Stimulated activated CD8-positive, alpha-beta memory T cell treated with anti-CD3 and anti-CD28 coated beads, Interleukin-12 subunit alpha, Interleukin-12 subunit beta, amount 100 ng/mL, for 4 hours (primary cell): ENCODE data around the gene UGT1A9.
"Not testable (repeated sequence)": the region's sequence is repeated elsewhere in the genome, so short reads cannot be mapped to it uniquely, and the experiment has no call there.

Source experiments
- DNase-seq: peaks from one replicate; pipeline ENCODE4 v3.0.0-alpha.2; 2020; ENCODE audit warnings: low read depth

UGT1A9 gene

DNA sequence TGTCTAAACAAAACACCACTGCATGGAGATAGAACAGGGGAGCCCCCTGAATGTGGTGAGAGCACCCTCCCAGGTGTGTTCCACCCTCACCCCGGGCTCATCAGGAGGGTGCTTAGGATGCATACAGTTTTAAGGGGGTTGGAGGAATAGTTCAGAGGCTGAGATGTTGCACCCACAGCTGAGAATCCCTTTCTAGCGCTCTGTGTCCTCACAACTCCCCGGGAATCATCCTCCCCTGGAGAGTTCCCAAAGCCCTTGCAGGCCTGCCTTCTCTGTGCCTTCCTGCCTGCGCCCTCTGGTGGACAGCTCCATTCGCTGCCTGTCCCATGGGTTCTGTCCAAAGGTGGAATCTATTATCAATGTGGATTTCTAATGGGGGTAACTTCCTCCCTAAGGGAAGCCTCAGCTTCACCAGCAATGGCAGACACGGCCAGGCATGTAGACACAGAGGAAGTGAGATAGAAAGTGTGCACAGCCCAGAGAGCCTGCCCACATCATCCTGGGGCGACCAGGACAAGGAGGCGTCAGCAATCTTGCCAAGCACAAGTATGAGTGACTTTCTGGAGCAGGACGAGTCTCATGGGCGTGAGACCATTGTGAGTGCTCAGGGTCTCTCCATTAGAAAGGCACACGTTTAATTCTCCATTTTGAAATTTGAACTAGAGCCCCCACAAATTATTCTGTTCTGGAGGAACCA is 39.8 kb downstream of the UGT1A9 start:
- DNase-seq: peak; percentile 17

DNA sequence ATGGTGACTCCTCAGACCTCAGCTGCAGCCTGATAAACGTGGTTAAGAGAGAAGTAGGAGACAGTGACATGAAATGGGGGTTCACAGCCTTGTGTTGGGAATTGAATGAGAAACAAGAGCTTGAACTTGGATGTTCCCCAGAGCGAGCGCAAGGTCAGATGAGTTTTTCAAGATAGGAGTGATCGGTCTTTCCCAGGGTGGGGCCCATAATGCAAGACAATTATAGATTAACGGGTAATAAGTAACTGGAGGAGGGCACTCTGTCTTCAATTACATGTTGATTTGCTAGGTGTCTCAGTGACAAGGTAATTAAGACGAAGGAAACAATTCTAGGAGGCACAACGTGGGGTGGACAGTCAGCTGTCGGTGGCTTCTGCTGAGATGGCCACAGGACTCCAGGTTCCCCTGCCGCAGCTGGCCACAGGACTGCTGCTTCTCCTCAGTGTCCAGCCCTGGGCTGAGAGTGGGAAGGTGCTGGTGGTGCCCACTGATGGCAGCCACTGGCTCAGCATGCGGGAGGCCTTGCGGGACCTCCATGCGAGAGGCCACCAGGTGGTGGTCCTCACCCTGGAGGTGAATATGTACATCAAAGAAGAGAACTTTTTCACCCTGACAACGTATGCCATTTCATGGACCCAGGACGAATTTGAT is 41.0 kb downstream of the UGT1A9 start, which contains the start of gene UGT1A5:
Gene UGT1A5, plus strand, starts transcription at position 297 of the 651 bp plus-strand sequence. Its CDS starts 85 bp downstream, at position 382.
- DNase-seq: no peak

- no peak for DNase-seq
Measured at GRCh38 chr2:233713262-233713615, 41.5 kb downstream of the UGT1A9 start.

- DNase-seq: no peak
Measured at GRCh38 chr2:233714121-233714520, 42.4 kb downstream of the UGT1A9 start.

DNA sequence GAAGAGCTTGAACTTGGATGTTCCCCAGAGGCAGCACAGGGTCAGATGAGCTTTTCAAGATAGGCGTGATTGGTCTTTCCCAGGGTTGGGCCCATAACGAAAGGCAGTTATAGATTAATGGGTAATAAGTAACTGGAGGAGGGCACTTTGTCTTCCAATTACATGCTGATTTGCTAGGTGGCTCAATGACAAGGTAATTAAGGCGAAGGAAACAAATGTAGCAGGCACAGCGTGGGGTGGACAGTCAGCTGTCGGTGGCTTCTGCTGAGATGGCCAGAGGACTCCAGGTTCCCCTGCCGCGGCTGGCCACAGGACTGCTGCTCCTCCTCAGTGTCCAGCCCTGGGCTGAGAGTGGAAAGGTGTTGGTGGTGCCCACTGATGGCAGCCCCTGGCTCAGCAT is 46.9 kb downstream of the UGT1A9 start, which contains the start of gene UGT1A4:
Gene UGT1A4, plus strand, starts transcription at position 185 of the 400 bp plus-strand sequence. Its CDS starts 85 bp downstream, at position 270.
- DNase-seq: no peak

GRCh38 chr2:233728723-233729301 is 57.1 kb downstream of the UGT1A9 start, which contains the start of gene UGT1A3:
Gene UGT1A3, plus strand, starts transcription at chr2:233729042. Its CDS starts 85 bp downstream, at chr2:233729127.
- DNase-seq: no peak

- not testable (repeated sequence) for DNase-seq
Measured at GRCh38 chr2:233736868-233737653, 65.4 kb downstream of the UGT1A9 start.

DNA sequence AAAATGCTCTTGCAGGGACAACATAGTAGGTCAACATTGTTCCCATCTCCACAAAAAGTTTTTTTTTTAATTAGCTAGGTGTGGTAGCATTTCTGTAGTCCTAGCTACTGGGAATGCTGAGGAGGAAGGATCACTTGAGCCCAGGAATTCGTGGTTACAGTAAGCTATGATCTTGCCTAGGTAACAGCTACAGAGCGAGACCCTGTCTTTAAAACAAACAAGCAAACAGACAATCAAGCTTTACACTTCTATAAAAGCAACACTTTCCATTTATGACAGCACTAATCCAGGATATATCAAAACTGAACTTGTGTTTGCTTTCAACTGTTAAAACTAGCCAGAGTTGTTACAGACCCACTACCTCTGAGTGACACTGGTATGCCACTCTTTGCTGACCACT is 69.2 kb downstream of the UGT1A9 start:
- DNase-seq: no peak

DNA sequence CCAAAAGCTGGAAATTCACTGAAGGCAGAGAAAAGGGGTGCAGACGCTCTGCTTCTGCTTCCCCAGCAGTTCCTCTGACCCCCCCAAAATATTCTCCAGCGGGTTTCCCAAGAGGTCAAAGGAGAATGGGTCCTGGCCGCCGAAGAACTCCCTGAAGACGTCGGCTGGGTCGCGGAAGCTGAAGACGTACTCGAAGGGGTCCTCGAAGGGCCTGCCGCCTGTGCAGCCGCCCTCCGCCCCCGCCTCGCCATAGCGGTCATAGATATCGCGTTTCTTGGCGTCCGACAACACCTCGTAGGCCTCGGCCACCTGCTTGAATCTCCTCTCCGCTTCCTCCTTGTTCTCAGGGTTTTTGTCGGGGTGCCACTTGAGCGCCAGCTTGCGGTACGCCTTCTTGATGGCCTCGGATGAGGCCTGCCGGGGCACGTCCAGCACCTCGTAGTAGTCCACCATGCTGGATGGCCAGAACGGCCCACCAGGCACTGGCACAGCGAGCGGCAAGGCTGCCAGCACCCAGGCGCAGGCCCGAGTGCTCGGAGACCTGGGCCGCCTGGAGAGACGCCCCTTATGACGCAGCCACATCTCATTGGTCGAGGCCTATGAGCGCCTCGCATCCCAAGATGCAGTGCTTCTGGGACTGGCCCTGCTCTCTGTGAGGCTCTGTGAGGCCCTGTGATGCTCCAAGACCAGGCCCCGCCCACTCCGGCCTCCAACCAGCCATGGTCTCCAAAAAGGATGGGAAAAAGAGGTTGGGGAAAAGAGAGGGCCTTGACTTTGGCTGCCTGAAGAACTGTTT is 72.0 kb downstream of the UGT1A9 start:
- DNase-seq: no peak

DNA sequence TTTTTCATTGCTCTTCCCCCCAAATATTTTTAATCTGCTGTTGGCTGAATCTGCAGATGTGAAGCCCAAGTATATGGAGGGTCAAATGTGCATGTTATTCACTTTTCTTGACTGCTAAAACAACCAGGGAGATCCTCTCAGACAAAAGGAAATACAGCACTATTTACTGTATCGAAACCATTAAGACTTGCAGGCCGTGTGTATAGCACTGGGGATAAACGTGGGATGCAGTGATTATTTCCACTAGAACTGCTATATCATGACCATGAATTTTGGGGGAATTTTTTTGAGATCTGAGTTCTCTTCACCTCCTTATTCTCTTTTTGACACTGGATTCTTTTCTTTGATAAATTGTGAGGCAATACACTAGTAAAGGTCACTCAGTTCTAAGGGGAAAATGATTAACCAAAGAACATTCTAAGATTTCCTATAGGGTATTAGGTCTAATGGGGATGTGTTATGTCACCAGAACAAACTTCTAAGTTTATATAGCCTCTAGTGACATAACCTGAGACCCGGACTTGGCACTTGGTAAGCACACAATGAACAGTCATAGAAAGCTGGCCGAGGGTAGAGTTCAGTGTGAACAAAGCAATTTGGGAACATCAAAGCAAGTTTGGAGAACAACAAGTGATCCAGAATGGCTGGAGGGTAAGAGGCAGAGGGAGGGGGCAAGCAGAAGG is 73.5 kb downstream of the UGT1A9 start:
- no peak for DNase-seq

DNA sequence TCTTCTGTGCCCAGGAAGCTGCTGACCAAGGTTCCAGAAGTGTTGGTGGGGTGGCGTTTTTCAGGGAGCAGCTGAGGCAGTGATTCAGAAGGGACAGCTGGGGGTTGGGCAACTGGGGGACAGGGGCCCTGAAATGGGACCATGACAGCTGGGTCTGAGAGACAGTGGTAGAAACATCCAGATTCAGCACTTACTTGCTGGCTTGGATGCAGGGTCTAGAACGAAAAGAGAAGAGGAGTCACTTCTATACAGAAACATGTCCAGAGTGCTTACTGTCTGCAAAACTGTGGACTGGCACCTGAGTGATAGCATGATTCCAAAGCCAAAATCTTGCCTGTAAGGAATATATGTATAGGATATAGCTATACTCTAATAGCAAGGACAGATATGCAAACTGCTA is 74.1 kb downstream of the UGT1A9 start:
- DNase-seq: not testable (repeated sequence)

- no peak for DNase-seq
Measured at GRCh38 chr2:233746475-233747282, 75.0 kb downstream of the UGT1A9 start.

DNA sequence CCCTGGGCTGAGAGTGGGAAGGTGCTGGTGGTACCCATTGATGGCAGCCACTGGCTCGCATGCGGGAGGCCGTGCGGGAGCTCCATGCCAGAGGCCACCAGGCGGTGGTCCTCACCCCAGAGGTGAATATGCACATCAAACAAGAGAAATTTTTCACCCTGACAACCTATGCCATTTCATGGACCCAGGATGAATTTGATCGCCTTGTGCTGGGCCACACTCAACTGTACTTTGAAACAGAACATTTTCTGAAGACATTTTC is 75.5 kb downstream of the UGT1A9 start:
- DNase-seq: no peak

DNA sequence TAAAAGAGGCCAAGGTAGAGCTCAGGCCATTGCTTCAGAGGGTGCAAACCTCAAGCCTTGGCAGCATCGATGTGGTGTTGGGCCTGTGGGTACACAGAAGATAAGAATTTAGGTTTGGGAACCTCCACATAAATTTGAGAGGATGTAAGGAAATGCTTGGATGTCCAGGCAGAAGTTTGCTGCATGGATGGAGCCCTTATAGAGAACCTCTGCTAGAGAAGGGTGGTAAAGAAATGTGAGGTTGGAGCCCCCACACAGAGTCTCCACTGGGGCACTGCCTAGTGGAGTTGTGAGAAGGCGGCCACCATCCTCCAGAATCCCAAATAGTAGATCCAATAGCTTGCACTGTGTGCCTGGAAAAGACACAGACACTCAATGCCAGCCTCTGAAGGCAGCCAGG is 79.0 kb downstream of the UGT1A9 start:
- DNase-seq: not testable (repeated sequence)

DNA sequence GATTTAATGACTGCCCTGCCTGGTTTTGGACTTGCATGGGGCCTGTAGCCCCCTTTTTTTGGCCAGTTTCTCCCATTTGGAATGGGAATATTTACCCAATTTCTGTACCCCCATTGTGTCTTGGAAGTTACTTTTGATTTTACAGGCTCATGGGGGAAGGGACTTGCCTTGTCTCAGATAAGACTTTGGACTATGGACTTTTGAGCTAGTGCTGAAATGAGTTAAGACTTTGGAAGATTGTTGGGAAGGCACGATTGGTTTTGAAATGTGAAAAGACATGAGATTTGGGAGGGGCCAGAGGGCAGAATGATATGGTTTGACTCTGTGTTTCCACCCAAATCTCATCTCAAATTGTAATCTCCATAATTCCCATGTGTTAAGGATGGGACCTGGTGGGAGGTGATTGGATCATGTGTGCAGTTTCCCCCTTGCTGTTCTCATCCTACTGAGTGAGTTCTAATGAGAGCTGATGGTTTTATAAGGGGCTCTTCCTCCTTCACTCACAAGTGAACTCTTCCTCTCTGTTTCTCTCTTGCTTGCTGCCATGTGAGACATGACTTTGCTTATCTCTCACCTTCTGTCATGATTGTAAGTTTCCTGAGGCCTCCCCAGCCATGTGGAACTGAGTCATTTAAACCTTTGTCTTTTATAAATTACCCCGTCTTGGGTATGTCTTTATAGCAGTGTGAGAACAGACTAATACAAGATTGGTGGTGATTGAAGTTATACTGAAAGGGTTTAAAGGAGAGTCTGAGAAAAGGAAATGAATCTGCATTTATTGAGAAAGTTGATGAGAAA is 79.7 kb downstream of the UGT1A9 start:
- DNase-seq: not testable (repeated sequence)

GRCh38 chr2:233754872-233755611 is 83.3 kb downstream of the UGT1A9 start:
- DNase-seq: no peak

DNA sequence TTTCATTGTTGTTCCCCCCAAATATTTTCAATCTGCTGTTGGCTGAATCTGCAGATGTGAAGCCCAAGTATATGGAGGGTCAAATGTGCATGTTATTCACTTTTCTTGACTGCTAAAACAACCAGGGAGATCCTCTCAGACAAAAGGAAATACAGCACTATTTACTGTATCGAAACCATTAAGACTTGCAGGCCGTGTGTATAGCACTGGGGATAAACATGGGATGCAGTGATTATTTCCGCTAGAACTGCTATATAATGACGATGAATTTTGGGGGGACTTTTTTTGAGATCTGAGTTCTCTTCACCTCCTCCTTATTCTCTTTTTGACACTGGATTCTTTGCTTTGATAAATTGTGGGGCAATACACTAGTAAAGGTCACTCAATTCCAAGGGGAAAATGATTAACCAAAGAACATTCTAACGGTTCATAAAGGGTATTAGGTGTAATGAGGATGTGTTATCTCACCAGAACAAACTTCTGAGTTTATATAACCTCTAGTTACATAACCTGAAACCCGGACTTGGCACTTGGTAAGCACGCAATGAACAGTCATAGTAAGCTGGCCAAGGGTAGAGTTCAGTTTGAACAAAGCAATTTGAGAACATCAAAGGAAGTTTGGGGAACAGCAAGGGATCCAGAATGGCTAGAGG is 84.9 kb downstream of the UGT1A9 start:
- DNase-seq: no peak

DNA sequence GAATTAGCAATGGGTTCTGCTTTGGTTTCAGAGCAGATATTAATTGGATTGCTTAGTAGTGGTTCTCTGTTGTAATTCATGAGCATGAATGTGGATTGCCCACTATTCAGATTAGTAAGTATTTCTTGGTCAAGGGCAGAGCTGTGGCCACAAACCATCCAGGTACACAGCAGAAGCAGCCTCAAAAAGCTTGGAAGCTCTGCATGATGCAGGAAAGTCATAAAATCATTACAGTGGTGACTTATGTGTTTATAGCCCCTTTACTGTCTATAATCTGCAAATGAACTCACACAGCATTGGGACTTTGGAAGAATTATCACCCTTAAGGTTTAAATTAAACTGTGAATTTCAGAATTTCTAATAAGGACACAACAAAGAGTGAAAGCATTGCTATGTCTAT is 86.4 kb downstream of the UGT1A9 start:
- DNase-seq: no peak
